SK-N-SH treated with all-trans-retinoic acid at 6 μM for 48 hours (cell line): Measurements from ENCODE around the gene SUN2.

Experiments
- ATAC-seq: fragments of 200-7000 bp; cut with Tn5 transposase; 3 replicates; pipeline ENCODE4 v1.9.1; 2020; ENCODE audit warnings: mild to moderate bottlenecking, moderate library complexity
- ARNTL ChIP-seq: fragments of 450-650 bp; formaldehyde crosslinking; IDR thresholded peaks from 2 replicates; pipeline ENCODE4 v1.5.0; 2020; ENCODE audit warnings: low read depth, mild to moderate bottlenecking, moderate library complexity, borderline replicate concordance
- BACH2 ChIP-seq: fragments of 250-450 bp; sonication (Bioruptor Pico); IDR thresholded peaks from 2 replicates; pipeline ENCODE4 v1.9.0; 2021; ENCODE audit warnings: mild to moderate bottlenecking, borderline replicate concordance
- CSDC2 ChIP-seq: fragments of 250-450 bp; sonication (Bioruptor Pico); IDR thresholded peaks from 2 replicates; pipeline ENCODE4 v1.5.0; 2020; ENCODE audit warnings: mild to moderate bottlenecking, moderate library complexity
- GLIS3 ChIP-seq: fragments of 250-450 bp; sonication (Bioruptor Pico); IDR thresholded peaks from 2 replicates; pipeline ENCODE4 v1.5.0; 2020; ENCODE audit warnings: mild to moderate bottlenecking, moderate library complexity
- ISL1 ChIP-seq: fragments of 250-450 bp; sonication (Bioruptor Pico); IDR thresholded peaks from 2 replicates; pipeline ENCODE4 v2.1.2; 2022; ENCODE audit warnings: mild to moderate bottlenecking, moderate library complexity
- OSR1 ChIP-seq: fragments of 250-450 bp; sonication (Bioruptor Pico); IDR thresholded peaks from 2 replicates; pipeline ENCODE4 v1.8.0; 2022; ENCODE audit warnings: moderate library complexity, mild to moderate bottlenecking, inconsistent platforms
- PPARA ChIP-seq: fragments of 250-450 bp; sonication (Bioruptor Pico); IDR thresholded peaks from 2 replicates; pipeline ENCODE4 v1.5.0; 2020; ENCODE audit warnings: mild to moderate bottlenecking, borderline replicate concordance
- RARB ChIP-seq: fragments of 250-450 bp; sonication (Bioruptor Pico); IDR thresholded peaks from 2 replicates; pipeline ENCODE4 v1.8.0; 2021; ENCODE audit warnings: mild to moderate bottlenecking, moderate library complexity
- SNAI2 ChIP-seq: fragments of 250-450 bp; sonication (Bioruptor Pico); IDR thresholded peaks from 2 replicates; pipeline ENCODE4 v1.5.0; 2020; ENCODE audit warnings: mild to moderate bottlenecking, moderate library complexity
- TCF4 ChIP-seq: fragments of 250-450 bp; sonication (Bioruptor Pico); IDR thresholded peaks from 2 replicates; pipeline ENCODE4 v1.8.0; 2021; ENCODE audit warnings: mild to moderate bottlenecking, moderate library complexity, borderline replicate concordance
- TOX ChIP-seq: fragments of 250-450 bp; sonication (Bioruptor Pico); IDR thresholded peaks from 2 replicates; pipeline ENCODE4 v1.8.0; 2021; ENCODE audit warnings: mild to moderate bottlenecking, moderate library complexity, borderline replicate concordance
- ZC3H10 ChIP-seq: fragments of 250-450 bp; sonication (Bioruptor Pico); IDR thresholded peaks from 2 replicates; pipeline ENCODE4 v1.5.1; 2021; ENCODE audit warnings: mild to moderate bottlenecking, moderate library complexity
- ZFP3 ChIP-seq: fragments of 250-450 bp; sonication (Bioruptor Pico); IDR thresholded peaks from 2 replicates; pipeline ENCODE4 v1.5.0; 2020; ENCODE audit warnings: mild to moderate bottlenecking, moderate library complexity
- ZFP30 ChIP-seq: fragments of 450-650 bp; formaldehyde crosslinking; IDR thresholded peaks from 2 replicates; pipeline ENCODE4 v1.5.0; 2022; ENCODE audit warnings: mild to moderate bottlenecking, moderate library complexity
- ZNF565 ChIP-seq: fragments of 450-650 bp; formaldehyde crosslinking; conservative IDR thresholded peaks from 2 replicates; pipeline ENCODE4 v1.5.0; 2020; ENCODE audit warnings: low read depth, mild to moderate bottlenecking, moderate library complexity
- ZNF70 ChIP-seq: fragments of 450-650 bp; formaldehyde crosslinking; IDR thresholded peaks from 2 replicates; pipeline ENCODE4 v1.5.0; 2020; ENCODE audit warnings: mild to moderate bottlenecking, moderate library complexity
- ZNF8 ChIP-seq: fragments of 450-650 bp; formaldehyde crosslinking; IDR thresholded peaks from 2 replicates; pipeline ENCODE4 v1.5.0; 2020; ENCODE audit warnings: mild to moderate bottlenecking, moderate library complexity
- TF ChIP-seq, protein P1 (sequence below): fragments of 250-450 bp; sonication (Bioruptor Pico); IDR thresholded peaks from 2 replicates; pipeline ENCODE4 v1.8.0; 2021; ENCODE audit warnings: low read depth, mild to moderate bottlenecking, moderate library complexity, borderline replicate concordance
- TF ChIP-seq, protein P2 (sequence below): fragments of 250-450 bp; sonication (Bioruptor Pico); IDR thresholded peaks from 2 replicates; pipeline ENCODE4 v1.8.0; 2020; ENCODE audit warnings: mild to moderate bottlenecking, moderate library complexity, borderline replicate concordance
- TF ChIP-seq, protein P3 (sequence below): fragments of 250-450 bp; sonication (Bioruptor Pico); IDR thresholded peaks from 2 replicates; pipeline ENCODE4 v1.5.1; 2021; ENCODE audit warnings: mild to moderate bottlenecking, moderate library complexity

The SUN2 gene

DNA sequence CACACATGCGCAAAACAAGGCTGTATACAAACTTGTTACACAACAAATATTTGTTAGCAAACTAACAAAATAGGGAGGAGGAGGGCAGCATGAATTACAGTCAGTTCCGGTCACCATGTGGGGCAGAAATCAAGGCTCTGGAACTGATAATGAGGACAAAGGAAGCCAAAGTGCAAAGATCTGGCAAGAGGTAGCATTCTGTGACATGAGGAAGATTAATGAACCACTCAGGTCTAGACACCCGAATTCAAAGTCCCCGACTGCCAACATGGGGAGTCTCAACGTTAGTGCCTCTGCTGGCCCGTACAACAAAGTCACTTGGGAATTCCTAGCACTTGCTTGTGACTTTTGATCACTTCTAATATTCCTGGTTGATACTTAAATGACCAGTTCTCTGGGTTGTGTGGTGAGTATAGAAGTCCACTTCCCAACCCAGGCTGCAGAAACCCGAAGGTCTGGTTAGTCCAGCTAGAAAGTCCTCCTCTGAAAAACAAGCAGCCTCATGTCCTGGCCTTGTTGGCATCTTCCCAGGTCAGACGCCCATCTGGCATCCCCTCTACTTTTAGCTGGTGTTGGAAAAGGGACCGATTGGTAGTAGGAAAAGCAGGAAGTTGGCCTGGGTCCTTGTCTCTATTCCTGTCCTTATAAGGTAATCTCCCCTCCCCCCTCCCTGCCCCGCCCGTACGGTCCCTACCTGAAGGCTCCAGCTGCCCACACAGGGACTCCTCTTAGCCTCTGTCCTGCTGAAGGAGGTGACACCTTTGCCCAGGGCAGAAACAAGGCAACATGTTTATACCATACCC is 1.6 kb downstream of the SUN2 start:
- ATAC-seq = no peak
- TF ChIP-seq ZFP30 (CRISPR knock-in tag) (no peak), ZFP3 (CRISPR knock-in tag) (peak; percentile 78)

DNA sequence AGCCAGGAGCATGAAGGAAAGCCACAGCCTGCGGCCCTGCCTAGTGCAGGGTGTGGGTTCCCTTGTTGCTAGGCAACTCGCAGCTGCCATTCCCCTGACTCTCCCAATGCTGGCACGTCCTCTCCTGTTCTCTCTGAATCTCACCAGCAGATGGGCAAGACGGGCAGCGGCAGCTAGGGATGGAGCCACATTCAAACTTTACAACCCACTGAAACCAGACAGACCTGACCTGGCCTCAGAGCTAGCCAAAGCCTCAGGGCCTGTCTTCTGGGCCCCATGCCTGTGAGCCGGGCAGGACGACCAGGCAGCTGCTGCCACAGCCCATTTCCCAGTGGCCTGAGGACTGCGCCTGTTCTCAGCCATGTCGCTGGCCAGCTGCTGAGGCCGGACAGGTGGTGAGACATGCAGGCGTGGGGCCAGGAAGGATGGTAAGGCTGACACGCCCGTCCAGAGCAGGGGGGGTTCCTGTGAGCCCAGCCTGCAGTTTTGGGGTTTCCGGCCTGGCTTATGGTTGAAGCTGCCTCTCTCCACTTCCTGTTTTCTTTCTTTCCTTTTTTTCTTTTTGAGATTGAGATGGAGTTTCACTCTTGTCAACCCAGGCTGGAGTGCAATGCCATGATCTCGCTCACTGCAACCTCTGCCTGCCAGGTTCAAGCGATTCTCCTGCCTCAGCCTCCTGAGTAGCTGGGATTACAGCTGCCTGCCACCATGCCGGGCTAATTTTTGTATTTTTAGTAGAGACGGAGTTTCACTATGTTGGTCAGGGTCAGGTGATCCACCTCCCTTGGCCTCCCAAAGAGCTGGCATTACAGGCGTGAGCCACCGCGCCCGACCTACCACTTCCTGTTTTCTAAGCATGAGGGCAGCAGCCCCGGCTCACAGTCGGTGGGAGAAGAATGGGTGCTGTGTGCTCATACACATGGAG is 4.1 kb downstream of the SUN2 start:
- no peak for ATAC-seq
- TF ChIP-seq, protein P1, sequence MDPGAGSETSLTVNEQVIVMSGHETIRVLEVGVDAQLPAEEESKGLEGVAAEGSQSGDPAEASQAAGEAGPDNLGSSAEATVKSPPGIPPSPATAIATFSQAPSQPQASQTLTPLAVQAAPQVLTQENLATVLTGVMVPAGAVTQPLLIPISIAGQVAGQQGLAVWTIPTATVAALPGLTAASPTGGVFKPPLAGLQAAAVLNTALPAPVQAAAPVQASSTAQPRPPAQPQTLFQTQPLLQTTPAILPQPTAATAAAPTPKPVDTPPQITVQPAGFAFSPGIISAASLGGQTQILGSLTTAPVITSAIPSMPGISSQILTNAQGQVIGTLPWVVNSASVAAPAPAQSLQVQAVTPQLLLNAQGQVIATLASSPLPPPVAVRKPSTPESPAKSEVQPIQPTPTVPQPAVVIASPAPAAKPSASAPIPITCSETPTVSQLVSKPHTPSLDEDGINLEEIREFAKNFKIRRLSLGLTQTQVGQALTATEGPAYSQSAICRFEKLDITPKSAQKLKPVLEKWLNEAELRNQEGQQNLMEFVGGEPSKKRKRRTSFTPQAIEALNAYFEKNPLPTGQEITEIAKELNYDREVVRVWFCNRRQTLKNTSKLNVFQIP (CRISPR knock-in tag) = no peak
- no peak for TF ChIP-seq BACH2 (CRISPR knock-in tag)
- no peak for TF ChIP-seq OSR1 (CRISPR knock-in tag)
- no peak for TF ChIP-seq ZC3H10 (CRISPR knock-in tag)
- TF ChIP-seq ARNTL (CRISPR knock-in tag) = no peak
- TF ChIP-seq ZNF70 (CRISPR knock-in tag) = no peak
- TF ChIP-seq, protein P2, sequence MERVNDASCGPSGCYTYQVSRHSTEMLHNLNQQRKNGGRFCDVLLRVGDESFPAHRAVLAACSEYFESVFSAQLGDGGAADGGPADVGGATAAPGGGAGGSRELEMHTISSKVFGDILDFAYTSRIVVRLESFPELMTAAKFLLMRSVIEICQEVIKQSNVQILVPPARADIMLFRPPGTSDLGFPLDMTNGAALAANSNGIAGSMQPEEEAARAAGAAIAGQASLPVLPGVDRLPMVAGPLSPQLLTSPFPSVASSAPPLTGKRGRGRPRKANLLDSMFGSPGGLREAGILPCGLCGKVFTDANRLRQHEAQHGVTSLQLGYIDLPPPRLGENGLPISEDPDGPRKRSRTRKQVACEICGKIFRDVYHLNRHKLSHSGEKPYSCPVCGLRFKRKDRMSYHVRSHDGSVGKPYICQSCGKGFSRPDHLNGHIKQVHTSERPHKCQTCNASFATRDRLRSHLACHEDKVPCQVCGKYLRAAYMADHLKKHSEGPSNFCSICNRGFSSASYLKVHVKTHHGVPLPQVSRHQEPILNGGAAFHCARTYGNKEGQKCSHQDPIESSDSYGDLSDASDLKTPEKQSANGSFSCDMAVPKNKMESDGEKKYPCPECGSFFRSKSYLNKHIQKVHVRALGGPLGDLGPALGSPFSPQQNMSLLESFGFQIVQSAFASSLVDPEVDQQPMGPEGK (CRISPR knock-in tag) = no peak
- TF ChIP-seq TCF4 (CRISPR knock-in tag) = no peak
- no peak for TF ChIP-seq ZNF8
- no peak for TF ChIP-seq GLIS3 (CRISPR knock-in tag)

DNA sequence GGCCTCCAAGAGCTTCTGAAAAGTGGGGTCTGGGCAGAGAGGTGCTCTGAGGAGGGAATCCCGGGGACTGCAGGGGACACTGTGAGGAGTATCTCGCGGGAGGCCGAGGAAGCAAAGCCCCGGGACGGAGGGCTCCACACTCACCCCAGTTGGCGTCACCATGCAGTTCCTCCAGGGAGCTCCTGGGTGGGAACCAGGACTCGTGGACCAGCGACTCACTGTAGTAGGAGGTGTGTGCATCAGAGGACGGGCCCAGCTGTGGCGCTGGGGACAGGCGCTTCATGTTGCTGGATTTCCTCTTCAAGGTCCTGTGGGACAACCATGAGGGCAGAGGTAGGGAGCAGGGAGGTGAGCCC is 4.8 kb downstream of the SUN2 start:
- TF ChIP-seq, protein P3, sequence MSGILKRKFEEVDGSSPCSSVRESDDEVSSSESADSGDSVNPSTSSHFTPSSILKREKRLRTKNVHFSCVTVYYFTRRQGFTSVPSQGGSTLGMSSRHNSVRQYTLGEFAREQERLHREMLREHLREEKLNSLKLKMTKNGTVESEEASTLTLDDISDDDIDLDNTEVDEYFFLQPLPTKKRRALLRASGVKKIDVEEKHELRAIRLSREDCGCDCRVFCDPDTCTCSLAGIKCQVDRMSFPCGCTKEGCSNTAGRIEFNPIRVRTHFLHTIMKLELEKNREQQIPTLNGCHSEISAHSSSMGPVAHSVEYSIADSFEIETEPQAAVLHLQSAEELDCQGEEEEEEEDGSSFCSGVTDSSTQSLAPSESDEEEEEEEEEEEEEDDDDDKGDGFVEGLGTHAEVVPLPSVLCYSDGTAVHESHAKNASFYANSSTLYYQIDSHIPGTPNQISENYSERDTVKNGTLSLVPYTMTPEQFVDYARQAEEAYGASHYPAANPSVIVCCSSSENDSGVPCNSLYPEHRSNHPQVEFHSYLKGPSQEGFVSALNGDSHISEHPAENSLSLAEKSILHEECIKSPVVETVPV (CRISPR knock-in tag) = no peak
- TF ChIP-seq ZNF8 (no peak), CSDC2 (CRISPR knock-in tag) (no peak), ZFP30 (CRISPR knock-in tag) (no peak), ZNF565 (CRISPR knock-in tag) (no peak), RARB (CRISPR knock-in tag) (no peak)
- ATAC-seq = no peak

DNA sequence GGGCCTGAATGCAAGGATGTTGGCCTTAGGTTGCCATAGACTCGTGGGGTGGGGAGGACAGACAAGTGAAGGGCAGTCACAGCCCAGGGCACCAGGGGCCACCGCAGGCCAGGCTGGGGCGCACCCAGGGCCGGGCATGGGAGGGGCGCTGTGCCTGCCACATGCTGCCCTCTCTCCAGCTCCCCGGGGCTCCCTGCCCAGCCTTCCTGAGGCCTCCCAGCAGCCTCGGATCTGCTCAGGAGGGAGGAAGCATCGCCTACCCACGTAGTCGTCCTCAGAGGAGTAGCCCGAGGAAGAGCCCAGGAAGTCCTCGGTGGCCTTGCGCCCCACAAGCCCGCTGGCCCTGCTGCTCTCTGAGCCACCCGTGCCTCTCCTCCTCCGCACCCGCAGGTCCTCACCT is 5.2 kb downstream of the SUN2 start:
- no peak for ATAC-seq
- no peak for TF ChIP-seq ZFP3 (CRISPR knock-in tag)
- no peak for TF ChIP-seq OSR1 (CRISPR knock-in tag)
- TF ChIP-seq SNAI2 (CRISPR knock-in tag) = no peak
- no peak for TF ChIP-seq ISL1 (CRISPR knock-in tag)
- TF ChIP-seq, protein P1 (CRISPR knock-in tag) = no peak
- TF ChIP-seq, protein P2 (CRISPR knock-in tag) = no peak
- no peak for TF ChIP-seq TOX
- TF ChIP-seq ZNF70 (CRISPR knock-in tag) = no peak
- TF ChIP-seq RARB (CRISPR knock-in tag) = no peak
- TF ChIP-seq GLIS3 (CRISPR knock-in tag) = no peak
- TF ChIP-seq PPARA (CRISPR knock-in tag) = no peak
- TF ChIP-seq TCF4 (CRISPR knock-in tag) = no peak
- TF ChIP-seq ZNF8 = no peak
